Measurements from ENCODE around the gene IMPDH1. TPM values are rescaled to one million over a fixed set of nuclear protein-coding genes. Genes with fewer than 3 reads are reported as not detected.
A peak's percentile ranks its signal among the peaks of the same experiment; 100 is the strongest.

IMPDH1 gene
- total RNA-seq, 1 experiment from 2014 or later = 119 TPM

DNA sequence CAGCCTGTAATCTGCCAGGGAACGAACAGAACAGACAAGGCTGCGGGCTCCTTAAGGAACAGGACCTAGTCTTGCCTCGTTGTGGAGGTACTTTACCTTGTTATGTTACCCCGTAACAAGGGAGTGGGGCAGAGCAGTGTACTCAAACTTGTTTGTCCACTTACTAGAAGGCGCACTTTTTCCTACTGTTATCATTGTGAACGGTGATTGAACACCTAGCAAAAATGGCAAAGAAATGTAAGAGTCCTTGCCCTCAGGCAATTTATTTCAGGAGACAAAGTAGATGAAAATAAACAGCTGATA lies 620 bp upstream of the IMPDH1 start:
- BruUV-seq (replicated peaks) = no TSS peak
- no peak for TF ChIP-seq EZH2 (IDR thresholded peaks at IDR 0.05; ENCODE audit: low read depth)
- TF ChIP-seq, protein P1, sequence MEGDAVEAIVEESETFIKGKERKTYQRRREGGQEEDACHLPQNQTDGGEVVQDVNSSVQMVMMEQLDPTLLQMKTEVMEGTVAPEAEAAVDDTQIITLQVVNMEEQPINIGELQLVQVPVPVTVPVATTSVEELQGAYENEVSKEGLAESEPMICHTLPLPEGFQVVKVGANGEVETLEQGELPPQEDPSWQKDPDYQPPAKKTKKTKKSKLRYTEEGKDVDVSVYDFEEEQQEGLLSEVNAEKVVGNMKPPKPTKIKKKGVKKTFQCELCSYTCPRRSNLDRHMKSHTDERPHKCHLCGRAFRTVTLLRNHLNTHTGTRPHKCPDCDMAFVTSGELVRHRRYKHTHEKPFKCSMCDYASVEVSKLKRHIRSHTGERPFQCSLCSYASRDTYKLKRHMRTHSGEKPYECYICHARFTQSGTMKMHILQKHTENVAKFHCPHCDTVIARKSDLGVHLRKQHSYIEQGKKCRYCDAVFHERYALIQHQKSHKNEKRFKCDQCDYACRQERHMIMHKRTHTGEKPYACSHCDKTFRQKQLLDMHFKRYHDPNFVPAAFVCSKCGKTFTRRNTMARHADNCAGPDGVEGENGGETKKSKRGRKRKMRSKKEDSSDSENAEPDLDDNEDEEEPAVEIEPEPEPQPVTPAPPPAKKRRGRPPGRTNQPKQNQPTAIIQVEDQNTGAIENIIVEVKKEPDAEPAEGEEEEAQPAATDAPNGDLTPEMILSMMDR (conservative IDR thresholded peaks at IDR 0.05) = no peak
- Histone ChIP-seq H3F3A (ENCODE audit: insufficient read depth, low read depth) (peaks cover 43% of the 10 kb centered on the region), H4K20me1 (ENCODE audit: insufficient read depth) (no peaks in the 10 kb centered on the region), H3K36me3 (ENCODE audit: low read depth) (no peaks in the 10 kb centered on the region), H3K79me2 (ENCODE audit: low read depth) (0 out of 2 replicates have a peak, but pooled peaks cover under 1% of the 10 kb centered on the region), H3K9me2 (ENCODE audit: insufficient read depth) (no peaks in the 10 kb centered on the region; the same call in 1 of the 2 replicates), H3K27me3 (ENCODE audit: insufficient read depth, low read depth) (no peaks in the 10 kb centered on the region), H3K9me3 (ENCODE audit: insufficient read depth, low read depth) (no peaks in the 10 kb centered on the region), H3K4me3 (peak overlapping the region; percentile 67), H3K4me2 (peak overlapping the region; percentile 100), H3K4me1 (replicated peaks; ENCODE audit: insufficient read depth) (peaks cover 21% of the 10 kb centered on the region), H2AFZ (peak overlapping the region; percentile 90), H3K27ac (peak overlapping the region; percentile 66)
- ChIA-PET CTCF (interaction anchor here (0.7 kb wide), 1 partner anchor 12 kb away, joined by 3 read pairs; no protein-coding TSS in a partner anchor), POLR2A (ENCODE audit: unreplicated experiment) (interaction anchor here (0.6 kb wide), 1 partner anchor 38 kb away, joined by 8 read pairs; no protein-coding TSS in a partner anchor)
- DNase-seq = peak in 1 of 2 experiments; percentile 81
- intact Hi-C loops (cut with micrococcal nuclease; ENCODE audit: unreplicated experiment) = no loop called here

DNA sequence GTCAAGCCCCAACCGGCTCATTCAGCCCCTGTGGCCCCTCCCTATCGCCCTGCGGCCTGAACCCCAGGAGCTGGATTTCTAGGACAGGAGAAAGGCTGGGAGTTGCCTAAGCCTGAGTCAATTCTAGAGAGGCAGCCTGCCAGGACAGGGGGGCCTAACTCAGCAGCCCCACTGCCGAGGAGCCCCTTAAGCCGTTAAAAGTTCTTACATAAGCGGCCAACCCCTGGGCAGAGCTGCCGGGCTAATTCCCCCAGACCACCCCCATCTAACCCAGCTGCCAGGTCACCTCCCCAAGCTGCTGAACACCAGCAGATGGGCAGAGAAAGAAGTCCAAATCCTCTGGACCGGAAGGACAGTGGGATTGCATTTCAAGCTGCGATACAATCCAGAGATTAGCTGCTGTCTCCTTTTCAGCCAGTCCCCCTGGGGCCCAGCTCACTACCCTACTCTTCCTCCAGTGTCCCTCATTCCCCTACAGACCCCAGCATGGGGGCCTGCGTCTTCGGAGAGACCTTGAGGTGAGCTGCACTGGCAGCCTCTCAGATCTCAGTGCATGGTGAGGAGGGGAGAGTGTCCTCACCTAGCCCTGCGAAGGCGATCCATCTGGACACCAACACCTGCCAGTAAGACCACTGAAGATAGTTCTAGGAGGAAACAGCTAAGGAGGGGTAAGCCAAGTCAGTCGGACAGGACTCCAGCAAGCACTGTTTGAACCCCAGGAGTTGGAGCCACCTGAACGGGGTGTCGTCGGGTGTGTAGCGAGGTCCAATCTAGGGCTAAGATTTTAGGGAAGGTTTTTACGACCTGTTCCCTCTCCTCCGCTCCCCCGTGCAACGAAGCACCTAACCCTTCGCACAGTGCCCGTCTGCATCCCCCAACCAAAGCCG lies 830 bp downstream of the IMPDH1 start:
- DNase-seq = no peak
- ChIA-PET POLR2A (ENCODE audit: unreplicated experiment) (interaction anchor here (0.6 kb wide), 2 partner anchors 18 to 22 kb away, joined by 3 to 9 read pairs; no protein-coding TSS in a partner anchor), CTCF (interaction anchor here (0.5 to 1.0 kb wide), 6 partner anchors 10 to 321 kb away, joined by 3 to 7 read pairs (median 6); no protein-coding TSS in a partner anchor)
- peak overlapping the region; percentile 67 for H3K4me3 ChIP-seq
- H3K4me2 ChIP-seq = peak overlapping the region; percentile 100
- no peak for TF ChIP-seq EZH2 (IDR thresholded peaks at IDR 0.05; ENCODE audit: low read depth)
- TF ChIP-seq, protein P1 (conservative IDR thresholded peaks at IDR 0.05) = no peak
- peaks cover 32% of the 10 kb centered on the region for H3K4me1 ChIP-seq (replicated peaks; ENCODE audit: insufficient read depth)
- H4K20me1 ChIP-seq (ENCODE audit: insufficient read depth) = peaks cover 10% of the 10 kb centered on the region; the same call in 1 of the 2 replicates
- no peak overlapping the region for H3K27ac ChIP-seq
- H3K36me3 ChIP-seq (ENCODE audit: low read depth) = no peaks in the 10 kb centered on the region
- TSS peak; percentile 66 for BruUV-seq (replicated peaks)
- H3K27me3 ChIP-seq (ENCODE audit: insufficient read depth, low read depth) = no peaks in the 10 kb centered on the region
- no peaks in the 10 kb centered on the region; the same call in 1 of the 2 replicates for H3K9me2 ChIP-seq (ENCODE audit: insufficient read depth)
- H3F3A ChIP-seq (ENCODE audit: insufficient read depth, low read depth) = peaks cover 48% of the 10 kb centered on the region
- intact Hi-C loops (cut with micrococcal nuclease; ENCODE audit: unreplicated experiment) = no loop called here
- H3K9me3 ChIP-seq (ENCODE audit: insufficient read depth, low read depth) = no peaks in the 10 kb centered on the region
- peaks cover 15% of the 10 kb centered on the region for H3K79me2 ChIP-seq (ENCODE audit: low read depth)
- peak overlapping the region; percentile 90 for H2AFZ ChIP-seq

DNA sequence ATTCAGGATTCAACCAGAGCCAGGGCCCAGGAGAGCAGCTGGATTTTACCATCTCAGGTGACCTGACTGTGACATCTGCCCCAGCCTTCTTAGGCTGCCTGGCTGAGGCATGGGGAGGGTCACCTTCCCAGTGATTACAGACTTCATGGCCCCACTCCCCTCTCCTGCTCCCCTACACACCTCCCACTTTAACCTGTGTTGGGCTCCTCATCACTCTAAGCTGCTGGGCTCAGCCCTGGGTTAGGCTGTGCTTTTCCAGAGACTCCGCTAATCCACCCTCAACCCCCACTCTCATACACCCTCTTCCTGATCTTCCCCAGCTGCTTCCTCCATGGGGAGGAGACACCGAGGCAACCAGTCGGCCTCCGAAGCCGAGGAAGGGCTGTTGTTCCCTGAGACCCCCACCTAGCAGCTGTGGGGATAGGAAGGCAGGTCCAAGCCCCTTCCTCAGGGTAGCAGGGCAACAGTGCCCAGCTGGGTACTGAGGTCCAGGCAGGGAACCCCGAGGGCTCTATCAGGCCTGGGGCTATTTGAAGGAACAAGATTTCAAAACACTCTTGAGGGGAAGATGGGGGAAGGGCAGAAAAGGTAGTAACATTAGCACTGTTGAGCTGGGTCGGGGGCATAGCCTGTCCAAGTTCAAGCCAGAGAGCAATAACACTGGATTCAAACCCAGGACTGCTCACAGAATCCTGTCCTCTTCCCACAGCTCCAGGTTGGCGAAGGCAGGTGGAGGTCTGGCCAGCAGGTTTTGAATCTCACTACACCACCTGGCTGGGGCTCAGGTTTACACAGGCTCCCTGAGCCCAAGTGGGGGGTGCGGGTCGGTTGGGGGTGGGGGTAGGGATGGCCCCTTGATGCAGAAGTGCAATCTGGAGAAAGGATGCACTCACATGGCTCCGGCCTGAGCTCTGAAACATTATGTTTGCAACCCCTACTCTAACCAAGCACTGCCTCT lies 1.8 kb downstream of the IMPDH1 start:
- H4K20me1 ChIP-seq (ENCODE audit: insufficient read depth) = peaks cover 14% of the 10 kb centered on the region
- H3K4me1 ChIP-seq (replicated peaks; ENCODE audit: insufficient read depth) = peaks cover 37% of the 10 kb centered on the region
- peaks cover 48% of the 10 kb centered on the region for H3F3A ChIP-seq (ENCODE audit: insufficient read depth, low read depth)
- peak overlapping the region; percentile 100; the same call in 1 of the 2 replicates for H3K4me2 ChIP-seq
- no peak for DNase-seq
- no TSS peak for BruUV-seq (replicated peaks)
- H3K36me3 ChIP-seq (ENCODE audit: low read depth) = 0 out of 2 replicates have a peak, but pooled peaks cover under 1% of the 10 kb centered on the region
- POLR2A ChIA-PET (ENCODE audit: unreplicated experiment) = no interaction called here
- TF ChIP-seq, protein P1 (conservative IDR thresholded peaks at IDR 0.05) = no peak
- TF ChIP-seq EZH2 (IDR thresholded peaks at IDR 0.05; ENCODE audit: low read depth) = no peak
- intact Hi-C loops (cut with micrococcal nuclease; ENCODE audit: unreplicated experiment) = no loop called here
- peaks cover 25% of the 10 kb centered on the region for H3K79me2 ChIP-seq (ENCODE audit: low read depth)
- no peak overlapping the region; the same call in 1 of the 2 replicates for H3K4me3 ChIP-seq
- no peak overlapping the region for H2AFZ ChIP-seq
- H3K27ac ChIP-seq = no peak overlapping the region
- no peaks in the 10 kb centered on the region for H3K27me3 ChIP-seq (ENCODE audit: insufficient read depth, low read depth)
- H3K9me3 ChIP-seq (ENCODE audit: insufficient read depth, low read depth) = no peaks in the 10 kb centered on the region
- no peaks in the 10 kb centered on the region for H3K9me2 ChIP-seq (ENCODE audit: insufficient read depth)
- CTCF ChIA-PET = interaction anchor here (0.5 to 1.0 kb wide), 5 partner anchors 10 to 320 kb away, joined by 4 to 15 read pairs (median 7); no protein-coding TSS in a partner anchor

Measured in PC-9 (cell line).